ENCODE results near the gene UBE4B.

DNA sequence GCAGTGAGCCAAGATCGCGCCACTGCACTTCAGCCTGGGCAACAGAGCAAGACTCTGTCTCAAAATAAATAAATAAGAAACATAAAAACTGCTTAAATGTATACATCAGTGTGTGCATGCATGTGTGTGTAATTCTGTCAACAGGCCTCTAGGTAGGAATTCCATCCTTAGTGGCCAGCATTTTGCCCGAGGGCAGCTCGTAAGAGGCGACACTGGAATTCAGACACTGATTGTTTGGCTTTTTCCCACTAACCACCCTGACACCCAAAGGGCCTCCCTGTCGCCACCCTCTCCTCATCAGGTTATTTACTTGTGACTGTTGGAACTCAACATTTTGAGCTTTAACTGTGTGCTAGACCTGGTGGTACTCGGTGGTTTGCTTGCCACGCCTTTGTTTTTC lies 113.6 kb downstream of the UBE4B start:
- TF ChIP-seq, protein P1, sequence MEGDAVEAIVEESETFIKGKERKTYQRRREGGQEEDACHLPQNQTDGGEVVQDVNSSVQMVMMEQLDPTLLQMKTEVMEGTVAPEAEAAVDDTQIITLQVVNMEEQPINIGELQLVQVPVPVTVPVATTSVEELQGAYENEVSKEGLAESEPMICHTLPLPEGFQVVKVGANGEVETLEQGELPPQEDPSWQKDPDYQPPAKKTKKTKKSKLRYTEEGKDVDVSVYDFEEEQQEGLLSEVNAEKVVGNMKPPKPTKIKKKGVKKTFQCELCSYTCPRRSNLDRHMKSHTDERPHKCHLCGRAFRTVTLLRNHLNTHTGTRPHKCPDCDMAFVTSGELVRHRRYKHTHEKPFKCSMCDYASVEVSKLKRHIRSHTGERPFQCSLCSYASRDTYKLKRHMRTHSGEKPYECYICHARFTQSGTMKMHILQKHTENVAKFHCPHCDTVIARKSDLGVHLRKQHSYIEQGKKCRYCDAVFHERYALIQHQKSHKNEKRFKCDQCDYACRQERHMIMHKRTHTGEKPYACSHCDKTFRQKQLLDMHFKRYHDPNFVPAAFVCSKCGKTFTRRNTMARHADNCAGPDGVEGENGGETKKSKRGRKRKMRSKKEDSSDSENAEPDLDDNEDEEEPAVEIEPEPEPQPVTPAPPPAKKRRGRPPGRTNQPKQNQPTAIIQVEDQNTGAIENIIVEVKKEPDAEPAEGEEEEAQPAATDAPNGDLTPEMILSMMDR (IDR thresholded peaks at IDR 0.05) = no peak
- TF ChIP-seq POLR2A (IDR thresholded peaks at IDR 0.05) = no peak

Data from sigmoid colon (tissue), 3 donors.